Parathyroid adenoma (tissue), 2 donors: ENCODE data around the gene WNK2.

ENCODE experiments used
- H2AFZ ChIP-seq: fragments of 300-600 bp; sonication (generic); one replicate; pipeline ENCODE4 v1.7.0; 2017; ENCODE audit warnings: antibody characterized with exemption, mild to moderate bottlenecking
- H3K27ac ChIP-seq: fragments of 300-600 bp; sonication (generic); one replicate; pipeline ENCODE4 v1.7.0; 2017
- H3K27me3 ChIP-seq: fragments of 300-600 bp; sonication (generic); one replicate; pipeline ENCODE4 v1.7.0; 2017; ENCODE audit warnings: low read length; ENCODE audit not compliant: control insufficient read depth, insufficient read depth
- H3K36me3 ChIP-seq: fragments of 300-600 bp; sonication (generic); one replicate; pipeline ENCODE4 v1.7.0; 2017; ENCODE audit warnings: low read length; ENCODE audit not compliant: control insufficient read depth, insufficient read depth
- H3K4me1 ChIP-seq: fragments of 300-600 bp; sonication (generic); one replicate; pipeline ENCODE4 v1.7.0; 2017; ENCODE audit warnings: control low read depth
- H3K4me2 ChIP-seq: fragments of 300-600 bp; sonication (generic); one replicate; pipeline ENCODE4 v1.7.0; 2017; ENCODE audit warnings: low read length
- H3K4me3 ChIP-seq: fragments of 300-600 bp; sonication (generic); one replicate; pipeline ENCODE4 v1.7.0; 2017; ENCODE audit warnings: low read depth, low read length
- H3K79me2 ChIP-seq: fragments of 300-600 bp; sonication (generic); one replicate; pipeline ENCODE4 v1.7.0; 2017; ENCODE audit warnings: control low read depth
- H3K9ac ChIP-seq: fragments of 300-600 bp; sonication (generic); one replicate; pipeline ENCODE4 v1.7.0; 2017; ENCODE audit warnings: mild to moderate bottlenecking
- H3K9me3 ChIP-seq: fragments of 300-600 bp; sonication (generic); one replicate; pipeline ENCODE4 v1.7.0; 2017; ENCODE audit warnings: low read length; ENCODE audit not compliant: control insufficient read depth
- TF ChIP-seq, protein P1 (sequence below): fragments of 300-600 bp; sonication (generic); IDR thresholded peaks from one replicate; pipeline ENCODE4 v1.7.0; 2017; ENCODE audit warnings: antibody characterized with exemption, mild to moderate bottlenecking
- donor health status: primary hyperparathyroidism.

WNK2 gene

DNA sequence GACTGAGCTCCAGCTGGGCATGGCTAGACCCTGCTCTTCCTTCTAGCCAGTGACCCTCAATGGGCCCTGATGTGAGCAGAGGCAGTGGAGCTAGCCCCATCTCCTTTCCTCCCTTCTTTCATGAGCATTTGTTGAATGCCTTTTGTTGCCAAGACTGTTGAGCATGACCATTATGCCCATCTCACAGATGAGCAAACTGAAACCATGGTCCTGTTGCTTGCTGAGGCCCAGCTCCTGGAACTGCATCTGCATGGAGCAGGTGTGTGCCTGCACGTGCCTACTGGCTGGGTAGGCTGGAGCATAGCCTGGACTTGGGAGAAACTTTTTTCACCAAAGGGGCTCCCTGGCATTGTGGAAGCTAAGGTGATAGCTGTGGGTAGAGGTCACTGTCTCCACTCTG is 3.0 kb upstream of the WNK2 start:
- Histone ChIP-seq H3K9ac (no peak overlapping the region), H3K27me3 (no peaks in the 10 kb centered on the region), H3K9me3 (no peaks in the 10 kb centered on the region), H3K4me1 (no peaks in the 10 kb centered on the region), H2AFZ (no peak overlapping the region), H3K27ac (no peak overlapping the region), H3K4me3 (no peak overlapping the region), H3K79me2 (no peaks in the 10 kb centered on the region), H3K36me3 (no peaks in the 10 kb centered on the region), H3K4me2 (no peak overlapping the region)
- TF ChIP-seq, protein P1, sequence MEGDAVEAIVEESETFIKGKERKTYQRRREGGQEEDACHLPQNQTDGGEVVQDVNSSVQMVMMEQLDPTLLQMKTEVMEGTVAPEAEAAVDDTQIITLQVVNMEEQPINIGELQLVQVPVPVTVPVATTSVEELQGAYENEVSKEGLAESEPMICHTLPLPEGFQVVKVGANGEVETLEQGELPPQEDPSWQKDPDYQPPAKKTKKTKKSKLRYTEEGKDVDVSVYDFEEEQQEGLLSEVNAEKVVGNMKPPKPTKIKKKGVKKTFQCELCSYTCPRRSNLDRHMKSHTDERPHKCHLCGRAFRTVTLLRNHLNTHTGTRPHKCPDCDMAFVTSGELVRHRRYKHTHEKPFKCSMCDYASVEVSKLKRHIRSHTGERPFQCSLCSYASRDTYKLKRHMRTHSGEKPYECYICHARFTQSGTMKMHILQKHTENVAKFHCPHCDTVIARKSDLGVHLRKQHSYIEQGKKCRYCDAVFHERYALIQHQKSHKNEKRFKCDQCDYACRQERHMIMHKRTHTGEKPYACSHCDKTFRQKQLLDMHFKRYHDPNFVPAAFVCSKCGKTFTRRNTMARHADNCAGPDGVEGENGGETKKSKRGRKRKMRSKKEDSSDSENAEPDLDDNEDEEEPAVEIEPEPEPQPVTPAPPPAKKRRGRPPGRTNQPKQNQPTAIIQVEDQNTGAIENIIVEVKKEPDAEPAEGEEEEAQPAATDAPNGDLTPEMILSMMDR: no peak

DNA sequence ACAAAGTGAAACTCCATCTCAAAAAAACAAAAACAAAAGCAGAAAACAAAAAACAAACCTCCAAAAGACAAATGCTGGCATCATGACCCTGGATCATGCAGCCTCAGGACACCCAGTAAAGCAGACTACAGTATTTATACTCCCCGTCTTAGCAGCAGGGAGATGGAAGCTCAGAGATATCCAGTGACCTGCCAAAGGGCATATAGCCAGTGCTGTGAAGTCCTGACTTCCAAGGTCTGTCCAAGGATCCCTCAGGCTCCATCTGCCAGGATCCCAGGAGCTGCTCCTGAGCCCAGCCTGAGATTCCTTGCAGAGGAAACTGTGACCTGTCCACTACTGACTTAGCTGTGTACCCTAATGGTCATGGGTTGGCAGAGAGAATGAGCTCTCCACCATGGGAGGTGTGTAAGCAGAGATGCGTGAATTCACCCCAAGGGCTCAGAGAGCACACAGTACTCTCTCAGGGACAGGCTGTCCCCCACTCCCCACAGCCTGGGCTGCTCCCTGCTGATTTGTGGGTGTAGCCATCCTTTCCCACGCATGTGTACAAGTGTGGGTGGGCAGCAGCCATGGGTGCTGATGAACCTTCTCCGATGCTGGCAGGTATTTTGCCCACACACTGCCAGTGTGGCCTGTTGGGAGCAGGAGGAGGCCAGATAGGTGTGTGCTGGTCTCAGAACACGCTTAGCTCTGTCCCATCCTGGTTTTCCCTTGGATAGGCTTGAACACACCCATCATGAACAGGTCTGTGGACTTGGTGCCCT is 2.1 kb upstream of the WNK2 start:
- Histone ChIP-seq H3K9ac (no peak overlapping the region), H3K4me1 (no peaks in the 10 kb centered on the region), H3K79me2 (no peaks in the 10 kb centered on the region), H3K9me3 (no peaks in the 10 kb centered on the region), H3K27me3 (no peaks in the 10 kb centered on the region), H3K4me2 (no peak overlapping the region), H3K4me3 (no peak overlapping the region), H3K36me3 (no peaks in the 10 kb centered on the region), H2AFZ (no peak overlapping the region), H3K27ac (no peak overlapping the region)
- TF ChIP-seq, protein P1: no peak

DNA sequence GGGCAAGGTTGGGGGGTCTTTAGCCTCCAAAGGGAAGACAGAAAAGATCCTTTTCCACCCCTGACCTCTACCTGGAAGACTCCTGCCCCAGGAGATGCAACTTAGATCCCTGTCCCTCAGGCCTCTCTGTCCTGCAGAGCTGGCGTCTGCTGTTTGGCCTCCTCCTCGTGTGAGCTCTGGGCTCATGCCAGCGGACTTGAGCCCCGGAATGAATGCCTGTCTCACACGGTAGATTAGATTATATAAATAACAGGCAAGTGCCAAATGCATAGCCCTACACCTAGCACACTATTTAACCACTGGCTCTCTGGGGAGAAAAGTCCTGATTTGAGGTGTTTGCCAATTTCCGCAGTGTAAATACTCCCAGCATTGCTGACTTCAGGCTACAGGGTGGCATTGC is 1.4 kb upstream of the WNK2 start:
- Histone ChIP-seq H3K79me2 (no peaks in the 10 kb centered on the region), H3K9me3 (no peaks in the 10 kb centered on the region), H3K36me3 (no peaks in the 10 kb centered on the region), H3K4me3 (no peak overlapping the region), H3K4me2 (no peak overlapping the region), H3K4me1 (no peaks in the 10 kb centered on the region), H2AFZ (no peak overlapping the region), H3K9ac (no peak overlapping the region), H3K27me3 (no peaks in the 10 kb centered on the region), H3K27ac (no peak overlapping the region)
- TF ChIP-seq, protein P1: no peak

DNA sequence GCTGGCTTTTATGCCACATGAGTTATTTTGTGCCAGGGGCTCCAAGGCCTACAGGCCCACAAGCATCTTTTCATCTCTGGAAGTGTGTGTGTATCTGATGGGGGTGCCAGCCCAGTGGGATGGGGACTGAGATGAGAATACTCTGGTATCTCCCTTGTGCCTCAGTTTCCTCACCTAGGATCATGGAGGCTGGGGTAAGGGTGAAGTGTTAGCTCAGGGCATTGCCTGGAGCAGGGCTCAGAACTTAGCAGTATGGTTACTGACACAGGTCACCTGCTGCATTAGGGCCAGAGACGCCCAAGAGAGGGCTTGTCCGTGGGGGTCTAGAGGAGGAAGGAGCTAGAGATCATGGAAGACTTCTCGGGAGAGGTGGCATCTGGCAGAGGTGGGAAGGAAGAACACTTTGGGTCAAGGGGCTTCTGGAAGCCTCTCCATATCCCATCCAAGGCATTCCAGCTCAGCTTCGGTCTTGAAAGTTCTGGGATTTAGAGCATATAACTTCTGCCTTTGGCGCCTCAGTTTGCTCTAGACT is 742 bp upstream of the WNK2 start:
- Histone ChIP-seq H3K4me3 (no peak overlapping the region), H3K79me2 (no peaks in the 10 kb centered on the region), H3K4me2 (peak overlapping the region; percentile 86), H3K4me1 (no peaks in the 10 kb centered on the region), H3K9me3 (no peaks in the 10 kb centered on the region), H3K9ac (no peak overlapping the region), H3K36me3 (no peaks in the 10 kb centered on the region), H3K27ac (no peak overlapping the region), H3K27me3 (no peaks in the 10 kb centered on the region), H2AFZ (no peak overlapping the region)
- TF ChIP-seq, protein P1: no peak
